SK-N-SH (cell line): ENCODE results near the gene OTOR. TPM values are rescaled to one million over a fixed set of nuclear protein-coding genes. Genes with fewer than 3 reads are reported as not detected.

Experiments
- CTCF ChIA-PET: fragments of 300-600, 350-600 bp; formaldehyde crosslinking; extraction: SDS; loops from one replicate; lab custom pipeline; 2021; lab: Yijun Ruan, JAX
- POLR2A ChIA-PET: fragments of 350-600 bp; sonication (Branson Sonifier 250); formaldehyde crosslinking; extraction: SDS; loops from one replicate; lab custom pipeline; 2020; ENCODE audit warnings: antibody characterized with exemption, inconsistent platforms; lab: Yijun Ruan, JAX
- DNase-seq: peaks from one replicate; pipeline ENCODE4 v3.0.0; 2012
- H2AFZ ChIP-seq: fragments of 200-600 bp; sonication (generic); 2 replicates; pipeline ENCODE4 v1.8.1; 2016; ENCODE audit warnings: antibody characterized with exemption, mild to moderate bottlenecking, low read depth
- H3F3A ChIP-seq: fragments of 200-600 bp; sonication (generic); replicated peaks from 2 replicates; pipeline ENCODE3; 2016; ENCODE audit warnings: antibody characterized with exemption, mild to moderate bottlenecking; ENCODE audit not compliant: insufficient read depth
- H3K27ac ChIP-seq, 2 experiments: fragments of 200-500 bp in 1 of 2; fragments of 200-600 bp in 1 of 2; sonication (Bioruptor generic) in 1 of 2; sonication (generic), shearing (Covaris generic) in 1 of 2; 2 replicates each; pipeline versions ENCODE4 v1.5.1 to v1.6.1; 2014 to 2016; ENCODE audit warnings: low read depth in 2 of 2, inconsistent platforms in 1 of 2, low read length in 1 of 2, mild to moderate bottlenecking in 1 of 2, mixed read lengths in 1 of 2
- H3K27me3 ChIP-seq: fragments of 200-600 bp; sonication (generic), shearing (Covaris generic); 2 replicates; pipeline ENCODE4 v1.6.1; 2016; ENCODE audit warnings: mixed run types; ENCODE audit not compliant: insufficient read depth
- H3K36me3 ChIP-seq, 2 experiments: fragments of 200-500 bp in 1 of 2; fragments of 200-600 bp in 1 of 2; sonication (Bioruptor generic) in 1 of 2; sonication (generic) in 1 of 2; replicated peaks in 1 of 2; 2 replicates each; pipeline versions ENCODE3 to v1.5.1; 2014 to 2016; ENCODE audit warnings: low read length in 1 of 2, mild to moderate bottlenecking in 1 of 2; ENCODE audit not compliant: insufficient read depth in 2 of 2, control insufficient read depth in 1 of 2
- H3K4me1 ChIP-seq, 2 experiments: fragments of 200-500 bp in 1 of 2; fragments of 200-600 bp in 1 of 2; sonication (Bioruptor generic) in 1 of 2; sonication (generic), shearing (Covaris generic) in 1 of 2; 2 replicates each; pipeline versions ENCODE4 v1.5.1 to v1.6.1; 2014 to 2016; ENCODE audit warnings: low read depth in 1 of 2, low read length in 1 of 2, mixed run types in 1 of 2; ENCODE audit not compliant: insufficient read depth in 2 of 2, control insufficient read depth in 1 of 2
- H3K4me2 ChIP-seq: fragments of 200-600 bp; sonication (generic), shearing (Covaris generic); 2 replicates; pipeline ENCODE4 v1.6.1; 2017; ENCODE audit warnings: mixed run types
- H3K4me3 ChIP-seq, 2 experiments: fragments of 200-500 bp in 1 of 2; fragments of 200-600 bp in 1 of 2; sonication (Bioruptor generic) in 1 of 2; sonication (generic), shearing (Covaris generic) in 1 of 2; 2 replicates each; pipeline versions ENCODE4 v1.5.1 to v1.8.1; 2014 to 2016; ENCODE audit warnings: low read depth in 2 of 2, inconsistent platforms in 1 of 2, low read length in 1 of 2, mild to moderate bottlenecking in 1 of 2, mixed read lengths in 1 of 2, moderate library complexity in 1 of 2
- H3K79me2 ChIP-seq: fragments of 200-600 bp; sonication (generic); 2 replicates; pipeline ENCODE4 v1.8.1; 2017; ENCODE audit warnings: mild to moderate bottlenecking; ENCODE audit not compliant: insufficient read depth
- H3K9ac ChIP-seq: fragments of 200-600 bp; sonication (generic); 2 replicates; pipeline ENCODE4 v1.6.1; 2017; ENCODE audit warnings: mixed run types
- H3K9me2 ChIP-seq: fragments of 200-600 bp; sonication (generic); 2 replicates; pipeline ENCODE4 v1.6.1; 2017; ENCODE audit warnings: mixed run types
- H3K9me3 ChIP-seq: fragments of 200-600 bp; sonication (generic); 2 replicates; pipeline ENCODE4 v1.6.1; 2017; ENCODE audit warnings: mixed run types, mild to moderate bottlenecking, moderate library complexity
- H4K20me1 ChIP-seq: fragments of 200-600 bp; sonication (generic); 2 replicates; pipeline ENCODE4 v1.6.1; 2017; ENCODE audit warnings: mild to moderate bottlenecking, mixed run types; ENCODE audit not compliant: insufficient read depth
- FOXJ3 ChIP-seq: sonication (generic); formaldehyde crosslinking; IDR thresholded peaks from 2 replicates; pipeline ENCODE4 v1.5.1; 2020; ENCODE audit warnings: mild to moderate bottlenecking, missing genetic modification reagents
- FOXM1 ChIP-seq: IDR thresholded peaks from 2 replicates; pipeline ENCODE4 v1.4.0; 2012; ENCODE audit warnings: low read depth, mild to moderate bottlenecking
- GABPA ChIP-seq: IDR thresholded peaks from 2 replicates; pipeline ENCODE4 v1.4.0; 2012; ENCODE audit warnings: low read depth, mild to moderate bottlenecking
- JUND ChIP-seq: IDR thresholded peaks from 2 replicates; pipeline ENCODE4 v1.4.0; 2012
- NFIC ChIP-seq: IDR thresholded peaks from 2 replicates; pipeline ENCODE4 v1.4.0; 2012; ENCODE audit warnings: borderline replicate concordance
- NRF1 ChIP-seq: IDR thresholded peaks from 2 replicates; pipeline ENCODE4 v1.6.1; 2012; ENCODE audit warnings: low read depth, mild to moderate bottlenecking, low read length
- RCOR1 ChIP-seq: fragments of 150-350 bp; IDR thresholded peaks from 2 replicates; pipeline ENCODE4 v1.6.1; 2017; ENCODE audit warnings: antibody characterized with exemption, low read length
- RFX5 ChIP-seq: IDR thresholded peaks from 2 replicates; pipeline ENCODE4 v1.6.1; 2012; ENCODE audit warnings: mild to moderate bottlenecking, improper control_type of control experiment, low read length
- TAF1 ChIP-seq: IDR thresholded peaks from 2 replicates; pipeline ENCODE4 v1.6.1; 2012; ENCODE audit warnings: low read depth, mild to moderate bottlenecking, low read length, moderate library complexity, borderline replicate concordance
- WGBS: methylation state at CpG from one replicate; pipeline ENCODE4 v1.1.6; 2017; ENCODE audit warnings: low lambda C conversion rate; 5-methylcytosine and 5-hydroxymethylcytosine counted together
- polyA plus RNA-seq, 3 experiments: library from polyadenylated mRNA; depleted of rRNA; stranded (reverse); fragments of >200 nt; gene quantifications; 2 replicates each; pipeline ENCODE4 v1.2.3, GENCODE V29; 2012
- TF ChIP-seq, protein P1 (sequence below): fragments of 200-600 bp; sonication (generic); IDR thresholded peaks from 2 replicates; pipeline ENCODE4 v1.6.1; 2017; ENCODE audit warnings: antibody characterized with exemption, mild to moderate bottlenecking, moderate library complexity
- TF ChIP-seq, protein P2 (sequence below): IDR thresholded peaks from 2 replicates; pipeline ENCODE4; 2012
- TF ChIP-seq, protein P3 (sequence below): IDR thresholded peaks from 2 replicates; pipeline ENCODE4 v1.4.0; 2012; ENCODE audit warnings: low read depth, borderline replicate concordance

Gene OTOR
- polyA plus RNA-seq, 1 of the 3 experiments (the other 2 are of a cell fraction) = not detected

DNA sequence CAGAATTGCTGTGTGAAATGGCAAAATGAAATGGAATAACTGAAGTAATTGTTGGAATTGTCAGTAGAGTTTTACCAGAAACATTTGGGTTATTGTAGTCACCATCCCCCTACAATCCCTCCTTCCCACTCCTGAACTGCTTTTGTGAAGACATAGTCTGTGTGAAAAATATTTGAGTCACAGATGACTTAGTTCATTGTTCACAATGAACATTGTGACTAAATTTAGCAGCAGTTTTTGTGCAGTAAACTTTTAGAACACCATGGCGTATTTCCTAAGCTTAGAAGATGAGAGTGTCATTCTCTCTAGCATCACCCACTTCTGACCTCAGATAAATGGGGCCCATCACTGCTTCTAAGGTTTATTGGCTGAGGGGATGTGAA lies 11.0 kb downstream of the OTOR start:
- H3K27ac ChIP-seq = no peak overlapping the region
- no peaks in the 10 kb centered on the region for H3K9me2 ChIP-seq
- no peak for DNase-seq
- H3F3A ChIP-seq = no peaks in the 10 kb centered on the region
- no peak overlapping the region for H3K9ac ChIP-seq
- H3K9me3 ChIP-seq = no peaks in the 10 kb centered on the region
- H3K4me1 ChIP-seq = peaks cover 0 to 5% of the 10 kb centered on the region in 2 experiments; a peak in 1 of 4 replicates
- H4K20me1 ChIP-seq = no peaks in the 10 kb centered on the region
- H3K36me3 ChIP-seq = no peaks in the 10 kb centered on the region
- H2AFZ ChIP-seq = no peak overlapping the region
- CTCF ChIA-PET = interaction anchor here (0.7 to 1.0 kb wide), 2 partner anchors 241 to 284 kb away, joined by 3 read pairs; no protein-coding TSS in a partner anchor
- no peaks in the 10 kb centered on the region for H3K79me2 ChIP-seq
- no peak overlapping the region for H3K4me3 ChIP-seq
- no peak overlapping the region for H3K4me2 ChIP-seq
- 72% methylated on average over 1 of the region's 1 CpG for WGBS
- H3K27me3 ChIP-seq = no peaks in the 10 kb centered on the region
- TF ChIP-seq JUND (no peak), TAF1 (no peak), GABPA (no peak), FOXJ3 (CRISPR knock-in tag) (no peak), FOXM1 (no peak), NFIC (no peak), NRF1 (no peak), RFX5 (no peak), RCOR1 (no peak)
- TF ChIP-seq, protein P1, sequence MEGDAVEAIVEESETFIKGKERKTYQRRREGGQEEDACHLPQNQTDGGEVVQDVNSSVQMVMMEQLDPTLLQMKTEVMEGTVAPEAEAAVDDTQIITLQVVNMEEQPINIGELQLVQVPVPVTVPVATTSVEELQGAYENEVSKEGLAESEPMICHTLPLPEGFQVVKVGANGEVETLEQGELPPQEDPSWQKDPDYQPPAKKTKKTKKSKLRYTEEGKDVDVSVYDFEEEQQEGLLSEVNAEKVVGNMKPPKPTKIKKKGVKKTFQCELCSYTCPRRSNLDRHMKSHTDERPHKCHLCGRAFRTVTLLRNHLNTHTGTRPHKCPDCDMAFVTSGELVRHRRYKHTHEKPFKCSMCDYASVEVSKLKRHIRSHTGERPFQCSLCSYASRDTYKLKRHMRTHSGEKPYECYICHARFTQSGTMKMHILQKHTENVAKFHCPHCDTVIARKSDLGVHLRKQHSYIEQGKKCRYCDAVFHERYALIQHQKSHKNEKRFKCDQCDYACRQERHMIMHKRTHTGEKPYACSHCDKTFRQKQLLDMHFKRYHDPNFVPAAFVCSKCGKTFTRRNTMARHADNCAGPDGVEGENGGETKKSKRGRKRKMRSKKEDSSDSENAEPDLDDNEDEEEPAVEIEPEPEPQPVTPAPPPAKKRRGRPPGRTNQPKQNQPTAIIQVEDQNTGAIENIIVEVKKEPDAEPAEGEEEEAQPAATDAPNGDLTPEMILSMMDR = no peak
- TF ChIP-seq, protein P2, sequence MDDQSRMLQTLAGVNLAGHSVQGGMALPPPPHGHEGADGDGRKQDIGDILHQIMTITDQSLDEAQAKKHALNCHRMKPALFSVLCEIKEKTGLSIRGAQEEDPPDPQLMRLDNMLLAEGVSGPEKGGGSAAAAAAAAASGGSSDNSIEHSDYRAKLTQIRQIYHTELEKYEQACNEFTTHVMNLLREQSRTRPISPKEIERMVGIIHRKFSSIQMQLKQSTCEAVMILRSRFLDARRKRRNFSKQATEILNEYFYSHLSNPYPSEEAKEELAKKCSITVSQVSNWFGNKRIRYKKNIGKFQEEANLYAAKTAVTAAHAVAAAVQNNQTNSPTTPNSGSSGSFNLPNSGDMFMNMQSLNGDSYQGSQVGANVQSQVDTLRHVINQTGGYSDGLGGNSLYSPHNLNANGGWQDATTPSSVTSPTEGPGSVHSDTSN = no peak
- TF ChIP-seq, protein P3, sequence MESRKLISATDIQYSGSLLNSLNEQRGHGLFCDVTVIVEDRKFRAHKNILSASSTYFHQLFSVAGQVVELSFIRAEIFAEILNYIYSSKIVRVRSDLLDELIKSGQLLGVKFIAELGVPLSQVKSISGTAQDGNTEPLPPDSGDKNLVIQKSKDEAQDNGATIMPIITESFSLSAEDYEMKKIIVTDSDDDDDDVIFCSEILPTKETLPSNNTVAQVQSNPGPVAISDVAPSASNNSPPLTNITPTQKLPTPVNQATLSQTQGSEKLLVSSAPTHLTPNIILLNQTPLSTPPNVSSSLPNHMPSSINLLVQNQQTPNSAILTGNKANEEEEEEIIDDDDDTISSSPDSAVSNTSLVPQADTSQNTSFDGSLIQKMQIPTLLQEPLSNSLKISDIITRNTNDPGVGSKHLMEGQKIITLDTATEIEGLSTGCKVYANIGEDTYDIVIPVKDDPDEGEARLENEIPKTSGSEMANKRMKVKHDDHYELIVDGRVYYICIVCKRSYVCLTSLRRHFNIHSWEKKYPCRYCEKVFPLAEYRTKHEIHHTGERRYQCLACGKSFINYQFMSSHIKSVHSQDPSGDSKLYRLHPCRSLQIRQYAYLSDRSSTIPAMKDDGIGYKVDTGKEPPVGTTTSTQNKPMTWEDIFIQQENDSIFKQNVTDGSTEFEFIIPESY = no peak
- TF ChIP-seq, all 33 proteins: peak for 0
- POLR2A ChIA-PET = no interaction called here
